ENCODE measurements around the gene ZDHHC14.
A peak's percentile ranks its signal among the peaks of the same experiment; 100 is the strongest.

The ZDHHC14 gene

DNA sequence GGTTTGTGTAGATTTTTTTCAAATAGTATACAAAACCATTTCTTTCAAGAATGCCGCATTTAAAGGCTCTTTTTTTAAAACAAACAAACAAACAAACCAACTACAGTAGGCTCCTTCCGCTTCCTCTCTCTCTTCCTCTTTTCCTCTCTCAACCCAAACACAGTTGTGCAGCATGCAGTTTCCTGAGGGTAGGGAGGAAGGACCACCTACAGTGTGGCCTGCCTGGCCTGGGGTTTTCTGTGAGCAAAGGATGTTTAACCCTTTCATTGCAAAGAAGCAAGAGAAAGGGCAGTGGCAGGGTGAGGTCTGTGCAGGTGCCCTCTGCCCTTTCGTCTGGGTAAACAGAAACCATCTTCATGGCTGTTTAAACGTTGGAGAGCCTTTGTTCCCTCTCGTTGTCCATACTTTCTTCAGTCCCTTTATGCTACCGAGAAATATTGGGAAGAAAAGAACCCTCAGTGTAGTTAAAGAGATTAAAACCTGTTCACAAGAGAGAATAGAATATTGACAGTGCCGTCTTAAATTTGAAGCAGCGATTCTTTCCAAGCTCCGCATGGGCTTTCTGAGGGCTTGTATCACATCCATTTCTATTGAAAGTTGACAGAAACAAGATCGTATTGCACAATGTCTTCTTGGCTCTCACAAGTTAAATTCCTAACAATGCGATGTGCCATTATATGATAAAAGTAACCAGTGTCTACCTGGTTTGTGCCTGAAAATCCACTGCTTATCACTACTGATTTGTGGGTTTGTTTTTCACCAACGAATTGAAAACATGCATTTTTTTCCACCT lies 226.5 kb downstream of the ZDHHC14 start:
- DNase-seq = no peak

DNA sequence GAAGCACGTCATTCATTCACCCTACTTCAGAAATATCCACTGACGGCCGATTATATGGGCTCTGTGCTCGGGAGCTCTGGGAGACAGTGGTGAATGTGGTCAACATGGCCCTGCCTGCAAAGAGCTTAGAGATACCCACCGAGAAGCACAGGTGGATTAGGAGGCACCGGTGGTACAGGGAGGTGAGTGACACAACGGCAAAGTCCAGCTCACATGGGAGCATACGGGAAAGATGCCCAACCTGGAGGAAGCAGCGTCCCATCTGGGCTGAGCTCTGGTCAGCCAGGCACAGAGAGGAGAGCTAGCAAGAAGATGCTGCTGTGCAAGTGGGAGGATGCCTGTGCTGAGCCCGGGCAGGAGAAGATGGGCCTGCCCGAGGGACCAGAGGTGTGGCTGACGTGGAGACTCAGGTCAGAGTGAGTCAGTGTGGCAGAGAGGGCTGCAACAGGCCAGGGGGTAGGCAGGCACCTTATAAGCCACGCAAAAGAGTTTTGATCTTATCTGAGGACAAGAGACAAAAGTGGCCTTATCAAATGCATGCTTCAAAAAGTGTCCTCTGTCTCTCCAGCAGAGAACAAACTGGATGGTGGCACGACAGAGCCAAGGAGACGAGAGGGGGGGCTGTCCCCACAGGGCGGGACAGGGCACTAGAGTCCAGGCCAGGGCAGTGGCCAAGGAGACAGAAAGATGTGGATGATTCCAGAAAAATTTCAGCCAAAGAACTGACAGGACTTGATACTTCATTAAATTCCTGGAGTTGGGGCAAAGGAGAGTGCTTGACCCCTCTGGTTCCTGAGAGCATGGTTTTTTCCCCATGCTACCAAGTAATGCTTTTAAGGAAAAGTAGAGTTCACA lies 227.5 kb downstream of the ZDHHC14 start:
- DNase-seq = peak; percentile 33

DNA sequence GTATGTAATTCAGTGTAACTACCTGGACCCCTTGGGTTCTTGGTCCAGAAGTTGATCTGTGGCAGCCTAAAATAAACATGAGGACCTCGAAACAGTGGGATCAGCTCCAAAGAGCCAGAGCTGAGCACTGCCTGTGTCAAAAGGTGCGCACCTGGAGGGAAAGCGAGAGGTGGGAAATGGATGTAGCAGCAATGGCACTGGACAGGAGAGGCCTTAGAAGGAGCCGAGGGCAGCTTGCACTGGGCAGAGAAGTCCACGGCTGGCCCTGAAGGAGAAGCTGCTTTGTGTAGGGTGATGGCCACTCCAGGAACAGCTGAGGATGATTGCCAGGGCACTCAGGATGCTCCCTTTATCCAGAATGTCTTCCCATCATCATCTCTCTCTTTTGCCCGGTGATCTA lies 228.1 kb downstream of the ZDHHC14 start:
- DNase-seq = peak; percentile 7

DNA sequence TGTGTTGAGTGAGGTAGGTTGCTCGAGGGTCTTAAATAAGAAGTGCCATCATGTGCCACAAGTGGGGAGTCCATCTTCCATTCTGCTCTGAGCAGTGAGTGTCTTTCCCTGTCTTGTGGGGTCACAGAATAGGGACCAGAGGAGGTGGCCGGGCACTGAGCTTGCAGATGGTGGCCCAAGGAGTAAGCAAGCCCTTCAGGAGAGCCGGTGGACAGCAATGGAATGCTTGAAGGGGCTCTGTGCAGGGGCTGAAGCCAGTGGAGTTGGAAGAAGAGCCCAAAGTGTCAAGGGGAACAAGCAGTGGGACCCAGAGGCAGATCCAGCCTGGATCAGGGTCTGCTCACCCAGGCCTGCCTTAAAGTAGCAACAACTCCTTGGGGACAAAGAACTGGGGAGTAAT lies 228.6 kb downstream of the ZDHHC14 start:
- DNase-seq = peak; percentile 28

DNA sequence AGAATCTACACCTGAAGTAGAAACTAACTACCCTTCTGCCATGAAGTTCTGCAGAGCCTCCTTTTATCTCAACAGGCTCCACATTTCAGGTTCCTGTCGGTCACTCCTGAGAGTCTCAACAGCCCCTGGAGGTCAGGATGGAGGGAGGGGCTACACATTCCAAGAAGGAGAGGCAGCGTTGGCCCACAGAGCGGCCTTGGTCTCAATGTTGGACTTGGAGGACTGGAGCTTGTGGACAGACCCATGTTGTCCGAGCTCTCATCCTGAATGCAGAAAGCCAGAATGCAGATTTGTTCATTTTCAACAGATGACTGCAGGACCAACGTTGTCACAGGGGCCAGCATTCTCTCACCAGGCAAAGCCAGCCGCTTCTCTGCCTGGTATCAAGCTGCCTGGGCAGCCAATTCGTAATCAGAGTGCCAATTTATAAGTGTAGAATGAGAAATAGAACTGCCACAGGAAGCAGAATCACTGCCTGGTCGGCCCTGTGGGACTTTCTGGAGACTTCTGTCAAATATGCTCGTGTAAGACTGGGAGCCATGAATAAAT lies 229.5 kb downstream of the ZDHHC14 start:
- peak; percentile 23 for DNase-seq

DNA sequence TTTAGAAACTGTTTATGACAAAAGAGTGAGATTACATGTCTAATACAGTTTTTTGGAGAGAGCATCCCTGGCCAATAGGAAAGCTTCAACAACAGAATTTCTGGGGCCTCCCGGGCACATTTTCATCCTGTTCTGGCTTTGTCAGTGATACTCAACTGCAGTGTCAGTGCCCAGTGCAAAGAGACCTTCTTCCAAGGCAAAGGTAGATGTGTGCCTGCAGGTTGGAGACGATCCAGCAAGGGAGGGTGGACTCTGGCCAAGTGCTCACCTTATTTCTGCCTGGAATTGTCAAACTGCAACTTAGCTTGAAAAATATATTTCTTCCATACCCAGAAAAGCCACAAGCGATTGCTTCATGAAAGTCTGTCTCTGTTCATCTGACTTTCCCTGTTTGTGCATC lies 230.4 kb downstream of the ZDHHC14 start:
- peak; percentile 28 for DNase-seq

DNA sequence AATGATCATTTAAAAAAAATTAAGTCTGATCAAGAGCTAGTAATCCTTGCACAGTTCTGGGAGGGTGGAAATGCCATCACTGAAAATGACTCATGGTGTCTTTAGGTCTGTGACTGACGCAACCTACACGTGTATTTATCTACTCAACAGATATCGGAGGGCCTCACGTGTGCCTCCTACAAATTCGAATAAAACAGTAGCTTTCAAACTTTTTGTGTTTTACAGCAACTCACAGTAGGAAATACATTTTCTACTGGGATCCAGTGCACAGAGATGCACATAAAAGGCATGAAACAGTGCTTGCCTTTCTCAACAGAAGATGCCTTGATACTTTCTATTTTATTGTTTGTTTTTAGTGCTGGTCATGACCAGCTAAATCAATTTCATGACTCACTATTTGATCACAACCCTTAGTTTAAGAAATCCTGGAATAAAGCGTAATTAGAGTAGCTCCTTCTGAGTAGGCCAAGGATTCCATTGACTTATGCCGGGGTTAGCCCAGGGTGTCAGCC lies 232.1 kb downstream of the ZDHHC14 start:
- DNase-seq = no peak

DNA sequence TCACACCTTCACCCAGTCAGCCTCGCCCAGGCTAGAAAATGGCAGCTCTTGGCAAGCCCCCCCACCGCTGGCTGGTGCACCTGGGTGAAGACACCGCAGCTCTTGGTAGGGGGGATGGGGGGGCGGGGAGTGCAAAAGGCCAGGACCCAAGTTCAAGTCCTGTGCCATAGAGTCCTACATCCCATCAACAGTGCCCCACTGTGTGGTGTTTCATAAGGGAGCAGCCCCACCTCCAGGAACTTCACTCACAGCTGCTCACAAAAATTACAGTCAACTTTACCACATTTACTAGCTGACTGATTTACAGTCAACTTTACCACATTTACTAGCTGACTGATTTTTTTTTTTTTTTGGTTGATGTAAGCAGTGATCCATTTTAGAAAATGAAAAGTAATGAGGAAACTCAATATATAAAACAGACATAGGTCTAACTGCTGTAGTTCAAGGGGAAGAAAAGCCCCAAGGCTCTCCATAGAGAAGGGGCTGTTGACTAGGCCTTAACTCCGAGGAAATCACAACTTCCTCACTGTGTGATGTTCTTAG lies 233.1 kb downstream of the ZDHHC14 start:
- DNase-seq = no peak

DNA sequence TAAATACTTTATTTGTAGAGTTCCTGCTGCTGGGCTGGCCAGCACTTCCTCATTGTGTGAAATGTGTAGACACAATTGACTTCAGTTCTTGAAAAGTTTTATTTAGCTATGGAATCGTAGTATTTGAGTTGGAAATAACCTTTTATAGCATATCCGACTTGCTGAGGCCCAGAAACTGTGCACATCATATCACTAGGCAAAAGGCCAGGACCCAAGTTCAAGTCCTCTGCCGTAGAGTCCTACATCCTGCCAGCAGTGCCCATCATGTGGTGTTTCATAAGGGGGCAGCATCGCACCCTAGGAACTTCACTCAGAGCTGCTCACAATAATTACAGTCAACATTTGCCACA lies 234.4 kb downstream of the ZDHHC14 start:
- DNase-seq = peak; percentile 24

DNA sequence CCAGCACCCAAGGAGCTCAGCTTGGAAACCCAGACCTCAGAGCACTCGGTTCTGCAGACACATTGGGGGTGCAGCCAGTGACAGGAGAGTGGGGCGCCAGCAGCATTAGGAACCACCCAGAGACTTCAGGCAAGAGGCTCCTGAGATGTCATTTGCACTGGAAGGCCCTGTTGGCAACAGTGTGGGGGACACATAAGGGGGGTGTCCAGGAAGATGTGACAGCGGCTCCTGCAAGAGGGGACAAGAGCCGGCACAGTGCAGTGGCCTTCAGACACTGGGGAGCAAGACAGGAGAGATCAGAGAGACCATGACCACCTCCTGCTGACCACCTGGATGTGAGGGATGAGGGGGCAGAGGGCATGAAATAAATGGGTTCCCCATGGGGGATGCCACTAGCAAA lies 235.0 kb downstream of the ZDHHC14 start:
- DNase-seq = peak; percentile 16

DNA sequence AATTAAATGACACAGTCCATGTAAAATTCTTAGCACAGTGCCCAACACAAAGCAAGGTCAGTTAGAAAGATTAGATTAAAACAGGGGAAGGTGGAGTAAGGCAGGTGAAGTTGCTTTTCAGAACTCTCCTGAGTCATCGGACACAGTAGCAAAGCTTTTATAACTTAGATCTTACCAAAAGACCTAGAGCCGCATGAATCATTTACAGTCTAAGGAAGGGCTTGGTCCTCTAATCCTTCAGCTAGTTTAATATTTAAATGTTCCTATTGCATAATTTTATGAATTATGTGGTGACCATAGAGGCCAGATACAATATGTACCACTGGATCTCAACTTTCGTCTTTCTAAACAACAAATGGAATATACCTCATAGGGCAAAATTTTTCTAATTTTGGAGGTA lies 240.0 kb downstream of the ZDHHC14 start:
- no peak for DNase-seq

DNA sequence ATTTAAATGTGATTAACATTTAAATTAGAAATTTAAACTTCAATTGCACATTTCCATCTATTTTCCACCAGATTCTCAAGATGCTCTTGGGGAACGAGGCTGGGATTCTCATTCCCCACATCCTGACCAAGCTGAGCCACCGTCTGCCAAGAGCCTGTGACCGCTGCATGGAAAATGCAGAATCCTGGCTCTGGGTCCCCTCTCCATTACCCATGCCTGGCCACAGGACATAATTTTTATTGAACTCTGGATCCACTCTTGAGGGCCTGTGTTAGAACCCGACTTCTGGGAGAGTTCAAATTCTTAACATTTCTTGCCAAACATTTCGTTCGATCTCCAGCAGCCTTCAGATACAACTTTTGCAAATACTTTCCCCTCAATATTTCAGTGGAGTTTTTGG lies 240.4 kb downstream of the ZDHHC14 start:
- DNase-seq = peak; percentile 81

DNA sequence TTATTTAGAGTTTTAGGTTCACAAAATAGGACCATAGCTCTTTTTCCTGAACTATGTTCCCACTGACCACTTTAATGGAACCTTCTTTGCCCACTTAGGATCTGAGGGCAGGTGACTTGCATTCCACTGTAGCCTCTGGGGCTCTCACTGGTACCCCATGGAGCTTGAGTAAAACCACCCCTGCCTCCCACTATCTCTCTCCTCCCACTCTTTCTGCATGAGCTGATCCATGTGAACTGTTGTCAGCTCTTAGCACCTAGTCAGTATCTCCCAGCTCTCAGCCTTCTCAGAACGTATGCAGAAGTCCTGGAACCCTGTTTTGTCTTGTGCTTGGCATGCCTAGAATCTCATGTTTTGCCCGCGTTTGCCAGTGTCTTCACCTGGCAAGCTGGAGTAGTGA lies 241.4 kb downstream of the ZDHHC14 start:
- peak; percentile 9 for DNase-seq

DNA sequence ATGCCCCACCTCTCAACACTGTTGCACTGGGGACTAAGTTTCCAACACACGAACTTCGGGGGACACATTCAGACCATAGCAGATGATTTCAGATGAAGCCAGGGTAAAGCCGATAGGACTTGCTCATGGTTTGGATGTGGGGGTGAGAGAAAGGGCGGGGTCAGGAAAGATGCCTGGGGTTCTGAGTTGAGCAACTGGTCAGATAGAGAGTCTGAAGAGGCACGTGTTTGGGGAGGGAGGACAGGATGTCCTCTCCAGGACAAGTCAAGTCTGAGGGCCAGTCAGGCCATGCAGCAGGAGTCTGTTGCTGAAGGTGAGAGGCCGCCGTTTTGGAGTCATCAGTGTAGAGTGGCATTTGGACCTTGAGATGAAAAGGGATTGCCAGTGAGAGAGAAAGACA lies 244.1 kb downstream of the ZDHHC14 start:
- peak; percentile 16 for DNase-seq

DNA sequence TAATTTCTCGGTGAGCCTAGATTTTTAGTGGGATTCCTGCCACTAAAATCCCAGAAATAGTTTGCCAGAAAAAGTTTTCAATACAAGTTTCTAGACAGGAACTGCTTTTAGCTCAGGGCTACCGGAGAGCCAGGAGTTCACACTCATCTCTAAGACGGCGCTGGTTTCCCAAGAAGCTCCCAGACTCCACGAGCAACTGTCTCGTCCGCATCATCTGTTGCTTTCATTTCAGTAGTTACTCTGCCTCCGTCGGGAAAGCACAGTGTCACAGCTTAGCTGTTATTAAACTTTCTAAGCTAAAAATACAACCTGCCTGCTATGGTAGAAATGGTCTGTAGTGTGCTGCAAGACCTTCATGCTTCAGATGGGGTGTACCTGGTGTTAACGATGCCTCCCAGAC lies 244.8 kb downstream of the ZDHHC14 start:
- DNase-seq = no peak

DNA sequence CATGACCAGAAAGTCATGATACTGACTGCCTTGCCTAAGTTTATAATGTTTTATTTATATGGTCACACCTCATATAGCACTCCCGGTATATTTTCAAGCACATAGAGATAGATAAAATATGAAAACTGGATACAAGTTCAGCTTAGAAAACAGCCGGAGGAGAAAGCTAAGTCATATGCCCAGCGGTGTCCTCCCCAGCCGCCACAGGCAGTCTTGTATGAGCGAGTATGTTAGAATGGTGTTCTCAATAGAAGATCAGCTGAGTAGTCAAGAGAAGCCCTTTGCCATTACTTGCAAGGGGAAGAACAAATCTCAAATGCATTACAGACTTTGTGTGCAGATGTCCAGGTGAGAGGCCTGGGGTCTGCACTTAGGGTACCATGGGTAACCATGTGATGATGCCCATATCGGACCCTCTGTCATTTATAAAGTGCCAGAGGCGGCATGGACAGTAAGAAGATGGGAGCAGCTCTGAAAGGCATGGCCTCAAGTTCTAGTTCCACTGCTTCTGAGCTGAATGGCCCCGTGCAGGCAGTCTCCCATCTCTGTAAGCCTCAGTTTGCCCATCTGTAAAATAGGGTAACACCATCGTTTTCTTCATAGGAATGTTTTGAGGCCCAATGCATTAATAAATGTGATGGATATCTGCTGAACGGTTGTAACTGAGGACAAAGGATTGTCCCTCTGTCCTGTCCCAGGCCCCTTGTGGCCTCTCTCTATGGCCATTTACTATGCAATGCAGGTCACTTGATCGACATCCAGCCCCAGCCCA lies 246.4 kb downstream of the ZDHHC14 start:
- DNase-seq = no peak

DNA sequence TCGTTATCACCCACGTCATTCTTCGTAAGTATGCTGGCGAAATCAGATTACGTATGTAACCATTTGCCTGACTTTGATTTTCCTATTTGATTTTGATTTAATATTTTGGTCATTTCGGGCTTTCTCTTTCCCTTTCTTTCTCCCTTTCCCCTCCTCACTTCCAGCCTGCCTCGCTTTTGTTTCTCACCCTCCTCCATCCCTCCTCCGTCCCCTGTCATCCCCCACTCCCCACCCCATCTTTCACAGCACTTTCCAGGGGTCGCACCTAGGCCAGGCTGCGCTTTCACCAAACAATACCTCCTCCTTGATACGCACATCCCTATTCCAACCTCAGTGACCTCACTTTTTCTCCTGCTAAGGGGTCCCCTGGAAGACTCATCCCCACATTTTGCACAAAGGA lies 247.5 kb downstream of the ZDHHC14 start:
- DNase-seq = no peak

DNA sequence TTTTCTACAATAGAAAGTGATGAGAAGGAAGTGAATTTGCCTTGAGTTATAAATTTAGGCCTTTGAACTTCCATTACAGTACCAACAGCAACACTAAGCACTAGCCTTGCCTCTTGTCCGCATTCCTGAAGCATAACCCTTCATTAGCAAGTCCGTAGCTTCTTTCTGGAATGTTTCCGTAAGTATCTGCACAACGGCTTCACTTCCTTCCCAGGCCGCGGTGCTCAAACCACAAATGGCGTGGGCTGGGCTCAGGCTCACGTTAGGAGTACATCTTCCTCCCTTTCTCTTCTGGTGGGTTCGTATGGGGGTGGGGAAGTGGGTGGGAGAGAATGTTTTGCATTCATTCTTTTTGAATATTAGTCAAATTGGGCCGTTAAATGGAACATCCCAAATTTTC lies 248.2 kb downstream of the ZDHHC14 start:
- DNase-seq = no peak

DNA sequence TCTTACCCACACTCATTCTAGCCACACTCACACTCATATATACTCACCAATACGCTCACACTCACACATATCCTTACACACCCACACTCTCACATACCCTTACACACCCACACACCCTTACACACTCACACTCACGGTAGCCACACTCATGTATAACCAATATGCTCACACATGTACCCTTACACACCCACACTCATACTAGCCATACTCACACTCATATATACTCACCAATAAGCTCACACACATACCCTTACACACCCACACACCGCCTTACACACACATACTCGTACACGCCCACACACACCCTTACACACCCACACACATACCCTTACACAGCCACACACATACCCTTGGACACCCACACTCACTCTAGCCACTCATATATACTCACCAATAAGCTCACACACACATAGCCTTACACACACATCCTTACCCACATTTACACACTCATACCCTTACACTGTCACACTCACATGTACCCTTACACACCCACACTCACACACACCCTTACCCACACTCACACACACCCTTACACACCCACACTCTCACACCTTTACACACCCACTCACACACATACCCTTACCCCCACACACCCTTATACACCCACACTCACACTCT lies 249.6 kb downstream of the ZDHHC14 start:
- DNase-seq = no peak

DNA sequence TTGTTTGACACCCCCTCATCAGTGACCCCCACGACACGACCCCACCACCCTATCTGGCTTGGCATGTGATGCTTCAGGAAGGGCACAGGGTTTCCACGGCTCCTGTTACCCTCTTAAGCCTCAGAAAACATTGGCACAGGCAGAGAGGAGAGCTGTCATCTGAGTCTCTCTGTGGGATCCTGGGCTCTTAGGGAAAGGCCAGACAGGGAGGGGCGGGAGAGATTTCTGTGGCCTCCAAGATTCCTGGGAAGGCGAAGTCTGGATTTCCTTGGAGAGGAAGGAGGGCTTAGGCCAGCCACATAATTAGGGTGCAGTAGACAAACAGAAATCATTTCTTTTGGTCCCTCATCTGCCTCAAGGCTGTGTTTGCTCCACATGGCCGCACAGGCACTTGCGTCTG lies 250.4 kb downstream of the ZDHHC14 start:
- DNase-seq = no peak

DNA sequence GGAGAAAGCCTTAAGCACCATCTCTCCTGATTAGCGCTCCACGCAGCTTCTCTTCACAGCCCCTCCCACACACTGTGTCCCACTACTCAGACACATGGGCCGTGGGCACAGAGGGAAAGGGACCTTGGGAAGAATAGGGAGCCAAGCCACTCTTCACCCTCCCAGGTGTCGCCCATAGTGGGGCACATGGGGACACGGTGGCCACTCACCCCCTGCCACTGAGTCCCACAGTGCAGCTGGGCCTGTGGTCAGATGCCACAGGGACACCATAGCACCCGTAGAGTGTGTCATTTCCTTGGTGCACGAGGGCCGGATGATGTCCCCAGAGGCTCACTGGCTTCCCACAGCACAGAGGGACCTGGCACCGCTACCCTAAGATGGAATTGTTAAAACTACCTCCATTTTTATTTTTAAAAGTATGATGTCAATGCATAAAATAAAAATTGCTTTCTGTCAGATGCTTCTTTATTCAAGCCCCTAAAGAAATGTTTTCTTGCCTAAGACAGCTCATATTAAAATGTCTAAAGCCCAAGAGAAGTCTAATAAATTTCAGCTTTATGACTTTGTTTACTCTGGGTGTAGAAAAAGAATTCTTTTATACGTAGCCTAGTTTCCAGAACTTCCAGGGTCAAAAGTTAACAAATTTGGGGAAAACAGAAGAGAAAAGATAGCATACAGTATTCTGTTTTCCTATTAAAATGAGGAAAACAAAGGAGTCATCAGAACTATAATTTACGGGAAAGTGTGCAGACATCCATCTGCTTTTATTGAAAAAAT lies 251.0 kb downstream of the ZDHHC14 start:
- DNase-seq = no peak

Measured in right forelimb (tissue), 1 donor.